IMR-90 (cell line): ENCODE data around the gene SETDB1. TPM values are rescaled to one million over a fixed set of nuclear protein-coding genes. Genes with fewer than 3 reads are reported as not detected.

Experiments used
- ATAC-seq: fragments of 200-7000 bp; cut with Tn5 transposase; 2 replicates; pipeline ENCODE4 v1.9.1; 2020; ENCODE audit warnings: low read depth, mild to moderate bottlenecking, moderate library complexity
- BruUV-seq: library from RNA; stranded (reverse); fragments of 400-500 nt; replicated peaks from 2 replicates; lab custom pipeline; 2021; lab: Mats Ljungman, UMichigan
- CTCF ChIA-PET: fragments of 300-600 bp; formaldehyde crosslinking; extraction: SDS; loops from one replicate; lab custom pipeline; 2021; ENCODE audit warnings: antibody characterized with exemption; lab: Yijun Ruan, JAX
- POLR2A ChIA-PET: fragments of 300-600 bp; sonication (Branson Sonifier 250); formaldehyde crosslinking; loops from one replicate; lab custom pipeline; 2022; ENCODE audit warnings: antibody characterized with exemption; ENCODE audit not compliant: unreplicated experiment; lab: Charles Lee
- DNase-seq: peaks from one replicate; pipeline ENCODE4 v3.0.0; 2013
- H2AFZ ChIP-seq: replicated peaks from 2 replicates; pipeline ENCODE3; 2013; ENCODE audit warnings: low read length, mild to moderate bottlenecking; ENCODE audit not compliant: poor library complexity
- H2AK5ac ChIP-seq: 2 replicates; pipeline ENCODE4 v1.6.1; 2013; ENCODE audit warnings: low read depth, low read length, inconsistent platforms
- H2AK9ac ChIP-seq: replicated peaks from 2 replicates; pipeline ENCODE3; 2013; ENCODE audit warnings: mild to moderate bottlenecking, low read depth, low read length, moderate library complexity; ENCODE audit not compliant: poor library complexity
- H2BK120ac ChIP-seq: 2 replicates; pipeline ENCODE4 v1.6.1; 2013; ENCODE audit warnings: low read depth, low read length, inconsistent platforms
- H2BK15ac ChIP-seq: 3 replicates; pipeline ENCODE4 v1.6.1; 2013; ENCODE audit warnings: low read depth, low read length, inconsistent platforms
- H2BK20ac ChIP-seq: 2 replicates; pipeline ENCODE4 v1.6.1; 2013; ENCODE audit warnings: low read depth, mild to moderate bottlenecking, inconsistent platforms, low read length, moderate library complexity
- H2BK5ac ChIP-seq: 2 replicates; pipeline ENCODE4 v1.6.1; 2013; ENCODE audit warnings: mild to moderate bottlenecking, low read depth, low read length, inconsistent platforms; ENCODE audit not compliant: poor library complexity, severe bottlenecking
- H3K14ac ChIP-seq: replicated peaks from 2 replicates; pipeline ENCODE4 v1.6.1; 2013; ENCODE audit warnings: low read depth, low read length, inconsistent platforms
- H3K18ac ChIP-seq: 2 replicates; pipeline ENCODE4 v1.6.1; 2013; ENCODE audit warnings: low read depth, low read length, control low read depth
- H3K23ac ChIP-seq: 2 replicates; pipeline ENCODE4 v1.6.1; 2013; ENCODE audit warnings: low read depth, low read length, inconsistent platforms
- H3K27ac ChIP-seq: 2 replicates; pipeline ENCODE4 v1.5.1; 2013; ENCODE audit warnings: mild to moderate bottlenecking, control low read depth, low read length; ENCODE audit not compliant: insufficient read depth
- H3K27me3 ChIP-seq: 2 replicates; pipeline ENCODE4 v1.6.1; 2013; ENCODE audit warnings: low read length; ENCODE audit not compliant: control insufficient read depth, insufficient read depth
- H3K36me3 ChIP-seq: 2 replicates; pipeline ENCODE4 v1.6.1; 2013; ENCODE audit warnings: low read length, mixed read lengths; ENCODE audit not compliant: control insufficient read depth, insufficient read depth
- H3K4ac ChIP-seq: 2 replicates; pipeline ENCODE4 v1.6.1; 2013; ENCODE audit warnings: low read depth, low read length, inconsistent platforms
- H3K4me1 ChIP-seq: 2 replicates; pipeline ENCODE4 v1.6.1; 2013; ENCODE audit warnings: low read length, mixed read lengths; ENCODE audit not compliant: control insufficient read depth, insufficient read depth
- H3K4me2 ChIP-seq: 2 replicates; pipeline ENCODE4 v1.6.1; 2013; ENCODE audit warnings: low read depth, mild to moderate bottlenecking, control low read depth, low read length, moderate library complexity
- H3K4me3 ChIP-seq: 2 replicates; pipeline ENCODE4 v1.5.1; 2013; ENCODE audit warnings: low read depth, mild to moderate bottlenecking, control low read depth, low read length, moderate library complexity; ENCODE audit not compliant: insufficient read depth
- H3K56ac ChIP-seq: 2 replicates; pipeline ENCODE4 v1.6.1; 2013; ENCODE audit warnings: low read length, inconsistent platforms; ENCODE audit not compliant: insufficient read depth; ENCODE audit errors: extremely low read depth
- H3K79me1 ChIP-seq, 2 experiments: 2 replicates each; pipeline ENCODE4 v1.6.1; 2013; ENCODE audit warnings: low read length in 2 of 2, inconsistent platforms in 1 of 2, low read depth in 1 of 2
- H3K9ac ChIP-seq: 2 replicates; pipeline ENCODE4 v1.6.1; 2013; ENCODE audit warnings: low read depth, low read length, control low read depth
- H3K9me1 ChIP-seq: 2 replicates; pipeline ENCODE4 v1.6.1; 2013; ENCODE audit warnings: low read length, inconsistent platforms; ENCODE audit not compliant: insufficient read depth
- H3K9me3 ChIP-seq: 2 replicates; pipeline ENCODE4 v1.6.1; 2013; ENCODE audit warnings: low read length; ENCODE audit not compliant: control insufficient read depth, insufficient read depth
- H4K20me1 ChIP-seq: 2 replicates; pipeline ENCODE4 v1.6.1; 2013; ENCODE audit warnings: low read length, inconsistent platforms; ENCODE audit not compliant: insufficient read depth
- H4K5ac ChIP-seq: 2 replicates; pipeline ENCODE4 v1.6.1; 2013; ENCODE audit warnings: mild to moderate bottlenecking, low read depth, low read length, control low read depth
- H4K8ac ChIP-seq, 2 experiments: 2 replicates each; pipeline ENCODE4 v1.6.1; 2013; ENCODE audit warnings: low read depth in 2 of 2, low read length in 2 of 2, control low read depth in 1 of 2, inconsistent platforms in 1 of 2
- H4K91ac ChIP-seq: 2 replicates; pipeline ENCODE4 v1.6.1; 2013; ENCODE audit warnings: low read depth, low read length, inconsistent platforms; ENCODE audit not compliant: insufficient read depth
- BHLHE40 ChIP-seq: fragments of 150-350 bp; IDR thresholded peaks from 2 replicates; pipeline ENCODE4 v1.6.1; 2016; ENCODE audit warnings: mild to moderate bottlenecking, low read depth, low read length
- CEBPB ChIP-seq: IDR thresholded peaks from 2 replicates; pipeline ENCODE4 v1.6.1; 2012; ENCODE audit warnings: low read depth, low read length, improper control_type of control experiment
- CHD1 ChIP-seq: IDR thresholded peaks from 2 replicates; pipeline ENCODE4 v1.6.1; 2012; ENCODE audit warnings: low read depth, low read length, improper control_type of control experiment
- FOS ChIP-seq: fragments of 150-350 bp; IDR thresholded peaks from 2 replicates; pipeline ENCODE4 v1.6.1; 2016; ENCODE audit warnings: low read depth, low read length
- MAFK ChIP-seq: IDR thresholded peaks from 2 replicates; pipeline ENCODE4 v1.6.1; 2012; ENCODE audit warnings: low read depth, low read length, improper control_type of control experiment
- MAZ ChIP-seq: IDR thresholded peaks from 2 replicates; pipeline ENCODE4 v1.6.1; 2012; ENCODE audit warnings: low read depth, mild to moderate bottlenecking, low read length, improper control_type of control experiment, moderate library complexity, borderline replicate concordance
- MXI1 ChIP-seq: IDR thresholded peaks from 2 replicates; pipeline ENCODE4 v1.6.1; 2012; ENCODE audit warnings: low read depth, mild to moderate bottlenecking, low read length, moderate library complexity, borderline replicate concordance
- NFE2L2 ChIP-seq: fragments of 150-350 bp; IDR thresholded peaks from 2 replicates; pipeline ENCODE4 v1.6.1; 2016; ENCODE audit warnings: low read depth, mild to moderate bottlenecking, low read length
- POLR2A ChIP-seq: IDR thresholded peaks from 2 replicates; pipeline ENCODE4 v1.6.1; 2012; ENCODE audit warnings: mild to moderate bottlenecking, low read depth, low read length
- RAD21 ChIP-seq: IDR thresholded peaks from 2 replicates; pipeline ENCODE4 v1.6.1; 2012; ENCODE audit warnings: low read length, improper control_type of control experiment
- RCOR1 ChIP-seq: IDR thresholded peaks from 2 replicates; pipeline ENCODE4 v1.6.1; 2012; ENCODE audit warnings: mild to moderate bottlenecking, low read length, improper control_type of control experiment; ENCODE audit not compliant: insufficient replicate concordance
- RFX5 ChIP-seq: IDR thresholded peaks from 2 replicates; pipeline ENCODE4 v1.8.0; 2012; ENCODE audit warnings: low read depth, mild to moderate bottlenecking, low read length, moderate library complexity
- SMC3 ChIP-seq: fragments of 150-350 bp; IDR thresholded peaks from 2 replicates; pipeline ENCODE4 v1.6.1; 2016; ENCODE audit warnings: low read depth, mild to moderate bottlenecking, antibody characterized with exemption, low read length, moderate library complexity
- WGBS, 2 experiments: methylation state at CpG; one replicate each; pipeline versions ENCODE4 v1.1.5 to v1.1.7; 2013; ENCODE audit warnings: missing lambda C conversion rate in 2 of 2; ENCODE audit not compliant: insufficient read length in 1 of 2; ENCODE audit errors: extremely low coverage in 2 of 2; 5-methylcytosine and 5-hydroxymethylcytosine counted together
- dilution Hi-C: fragments of 300-500 bp; cut with HindIII; formaldehyde crosslinking; loops from one replicate; pipeline ENCODE4 v1.14.3; 2018; ENCODE audit warnings: low sequenced_read_pairs; ENCODE audit not compliant: unreplicated experiment
- in situ Hi-C: fragments of 300-500 bp; cut with MboI; formaldehyde crosslinking; loops from 3 replicates; pipeline ENCODE4 v1.14.3; 2019; ENCODE audit warnings: low sequenced_read_pairs, inconsistent platforms, mixed read lengths
- intact Hi-C: fragments of 100-400 bp; cut with micrococcal nuclease; formaldehyde crosslinking; loops from 2 replicates; pipeline ENCODE4 v1.10.0; 2022
- polyA plus RNA-seq, 3 experiments: library from polyadenylated mRNA; depleted of rRNA; stranded (reverse); fragments of >200 nt; gene quantifications; 2 replicates each; pipeline ENCODE4 v1.2.3, GENCODE V29; 2012; ENCODE audit warnings: low replicate concordance in 1 of 3
- total RNA-seq: library from RNA; depleted of rRNA; stranded (reverse); fragments of >200 nt; gene quantifications from 2 replicates; pipeline ENCODE4 v1.2.3, GENCODE V29; 2012
- TF ChIP-seq, protein P1 (sequence below): conservative IDR thresholded peaks from 2 replicates; pipeline ENCODE4 v1.5.1; 2012; ENCODE audit warnings: mild to moderate bottlenecking, low read depth, low read length, improper control_type of control experiment
- TF ChIP-seq, protein P2 (sequence below): fragments of 150-350 bp; IDR thresholded peaks from 2 replicates; pipeline ENCODE4 v1.6.1; 2017; ENCODE audit warnings: mild to moderate bottlenecking, antibody characterized with exemption, low read length, low read depth
- TF ChIP-seq, protein P3 (sequence below): fragments of 150-350 bp; IDR thresholded peaks from 2 replicates; pipeline ENCODE4 v1.6.1; 2016; ENCODE audit warnings: low read depth, mild to moderate bottlenecking, low read length, moderate library complexity, borderline replicate concordance

SETDB1 gene
- total and polyA plus RNA-seq, 2 of the 4 experiments (the other 2 are of a cell fraction), result 18.7 to 22.9 TPM

DNA sequence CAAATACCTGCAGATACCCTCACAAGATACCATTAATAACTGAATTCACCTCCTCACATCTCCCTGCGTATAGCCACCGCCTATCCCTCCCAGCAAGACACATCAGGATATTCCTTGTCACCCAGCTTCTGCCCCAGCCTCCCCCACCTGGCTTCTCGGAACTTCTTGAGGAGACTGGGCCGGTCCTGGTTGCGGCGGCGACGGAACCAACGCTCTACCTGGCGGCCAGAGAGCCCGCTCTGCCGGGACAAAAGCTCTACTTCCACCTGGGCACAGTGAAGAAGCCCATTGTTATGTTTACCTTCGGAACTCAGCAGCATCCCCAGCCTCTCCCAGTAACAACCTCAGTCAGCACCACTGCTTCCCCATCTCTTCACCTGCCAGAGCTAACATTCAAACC lies 41.8 kb downstream of the SETDB1 start:
- no peak overlapping the region for H3K23ac ChIP-seq
- TF ChIP-seq RAD21 (no peak), BHLHE40 (no peak), CEBPB (no peak), MAZ (no peak), NFE2L2 (no peak), FOS (no peak), RFX5 (no peak), RCOR1 (no peak), SMC3 (no peak), MAFK (no peak), CHD1 (no peak), MXI1 (no peak), POLR2A (no peak)
- TF ChIP-seq, protein P1, sequence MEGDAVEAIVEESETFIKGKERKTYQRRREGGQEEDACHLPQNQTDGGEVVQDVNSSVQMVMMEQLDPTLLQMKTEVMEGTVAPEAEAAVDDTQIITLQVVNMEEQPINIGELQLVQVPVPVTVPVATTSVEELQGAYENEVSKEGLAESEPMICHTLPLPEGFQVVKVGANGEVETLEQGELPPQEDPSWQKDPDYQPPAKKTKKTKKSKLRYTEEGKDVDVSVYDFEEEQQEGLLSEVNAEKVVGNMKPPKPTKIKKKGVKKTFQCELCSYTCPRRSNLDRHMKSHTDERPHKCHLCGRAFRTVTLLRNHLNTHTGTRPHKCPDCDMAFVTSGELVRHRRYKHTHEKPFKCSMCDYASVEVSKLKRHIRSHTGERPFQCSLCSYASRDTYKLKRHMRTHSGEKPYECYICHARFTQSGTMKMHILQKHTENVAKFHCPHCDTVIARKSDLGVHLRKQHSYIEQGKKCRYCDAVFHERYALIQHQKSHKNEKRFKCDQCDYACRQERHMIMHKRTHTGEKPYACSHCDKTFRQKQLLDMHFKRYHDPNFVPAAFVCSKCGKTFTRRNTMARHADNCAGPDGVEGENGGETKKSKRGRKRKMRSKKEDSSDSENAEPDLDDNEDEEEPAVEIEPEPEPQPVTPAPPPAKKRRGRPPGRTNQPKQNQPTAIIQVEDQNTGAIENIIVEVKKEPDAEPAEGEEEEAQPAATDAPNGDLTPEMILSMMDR, result no peak
- TF ChIP-seq, protein P2, sequence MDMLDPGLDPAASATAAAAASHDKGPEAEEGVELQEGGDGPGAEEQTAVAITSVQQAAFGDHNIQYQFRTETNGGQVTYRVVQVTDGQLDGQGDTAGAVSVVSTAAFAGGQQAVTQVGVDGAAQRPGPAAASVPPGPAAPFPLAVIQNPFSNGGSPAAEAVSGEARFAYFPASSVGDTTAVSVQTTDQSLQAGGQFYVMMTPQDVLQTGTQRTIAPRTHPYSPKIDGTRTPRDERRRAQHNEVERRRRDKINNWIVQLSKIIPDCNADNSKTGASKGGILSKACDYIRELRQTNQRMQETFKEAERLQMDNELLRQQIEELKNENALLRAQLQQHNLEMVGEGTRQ, result no peak
- TF ChIP-seq, protein P3, sequence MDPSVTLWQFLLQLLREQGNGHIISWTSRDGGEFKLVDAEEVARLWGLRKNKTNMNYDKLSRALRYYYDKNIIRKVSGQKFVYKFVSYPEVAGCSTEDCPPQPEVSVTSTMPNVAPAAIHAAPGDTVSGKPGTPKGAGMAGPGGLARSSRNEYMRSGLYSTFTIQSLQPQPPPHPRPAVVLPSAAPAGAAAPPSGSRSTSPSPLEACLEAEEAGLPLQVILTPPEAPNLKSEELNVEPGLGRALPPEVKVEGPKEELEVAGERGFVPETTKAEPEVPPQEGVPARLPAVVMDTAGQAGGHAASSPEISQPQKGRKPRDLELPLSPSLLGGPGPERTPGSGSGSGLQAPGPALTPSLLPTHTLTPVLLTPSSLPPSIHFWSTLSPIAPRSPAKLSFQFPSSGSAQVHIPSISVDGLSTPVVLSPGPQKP, result no peak
- dilution Hi-C loops (no loop called here), in situ Hi-C loops (no loop called here), intact Hi-C loops (no loop called here)
- peaks cover 38% of the 10 kb centered on the region for H3K9me1 ChIP-seq
- H3K79me1 ChIP-seq, result peaks cover 30 to 78% of the 10 kb centered on the region in 2 experiments
- H3K18ac ChIP-seq, result no peak overlapping the region
- peaks cover 71% of the 10 kb centered on the region for H4K20me1 ChIP-seq
- POLR2A ChIA-PET, result interaction anchor here (0.6 kb wide), 1 partner anchor 370 kb away, joined by 3 read pairs; no protein-coding TSS in a partner anchor
- BruUV-seq, result no TSS peak
- H2AFZ ChIP-seq, result no peak overlapping the region
- H4K91ac ChIP-seq, result no peak overlapping the region
- H3K9me3 ChIP-seq, result no peaks in the 10 kb centered on the region
- 98% methylated on average over 9 of the region's 13 CpGs; no CpG with 5 or more reads in 1 of the 2 experiments for WGBS, 2 experiments
- H2BK5ac ChIP-seq, result no peak overlapping the region
- no peak overlapping the region for H2AK5ac ChIP-seq
- no peak overlapping the region for H2BK20ac ChIP-seq
- ATAC-seq, result no peak
- H3K4me3 ChIP-seq, result no peak overlapping the region
- H3K4me2 ChIP-seq, result no peak overlapping the region
- no peak overlapping the region for H3K4ac ChIP-seq
- no peak overlapping the region for H3K9ac ChIP-seq
- H3K4me1 ChIP-seq, result peaks cover 26% of the 10 kb centered on the region
- H4K5ac ChIP-seq, result no peak overlapping the region
- H2BK15ac ChIP-seq, result no peak overlapping the region
- H3K56ac ChIP-seq, result no peak overlapping the region
- H3K14ac ChIP-seq, result no peak overlapping the region
- no peak overlapping the region for H3K27ac ChIP-seq
- CTCF ChIA-PET, result no interaction called here
- no peak overlapping the region for H2AK9ac ChIP-seq
- H3K36me3 ChIP-seq, result peaks cover 55% of the 10 kb centered on the region
- H3K27me3 ChIP-seq, result no peaks in the 10 kb centered on the region
- no peak overlapping the region for H2BK120ac ChIP-seq
- no peak for DNase-seq
- H4K8ac ChIP-seq, result no peak overlapping the region
